K562 (cell line): Measurements from ENCODE around the gene FRMD4A.

ENCODE experiments used
- CREB1 ChIP-seq, 2 experiments: sonication (generic) in 1 of 2; formaldehyde crosslinking in 1 of 2; IDR thresholded peaks; 2 replicates each; pipeline versions ENCODE4 v1.6.1 to v1.8.0; 2012 to 2022; ENCODE audit warnings: inconsistent platforms in 1 of 2, mild to moderate bottlenecking in 1 of 2, missing genetic modification reagents in 1 of 2, moderate library complexity in 1 of 2
- CTCF ChIP-seq, 3 experiments: IDR thresholded peaks in 2 of 3; conservative IDR thresholded peaks in 1 of 3; 2 replicates each; pipeline ENCODE4 v1.5.1; 2011 to 2012; ENCODE audit warnings: low read length in 3 of 3, mild to moderate bottlenecking in 3 of 3, control low read depth in 2 of 3, improper control_type of control experiment in 1 of 3, inconsistent platforms in 1 of 3, low read depth in 1 of 3, mixed read lengths in 1 of 3, moderate library complexity in 1 of 3; ENCODE audit not compliant: insufficient read depth in 2 of 3
- SRSF1 ChIP-seq: fragments of 200-400 bp; formaldehyde crosslinking; IDR thresholded peaks from 2 replicates; pipeline ENCODE4 v1.6.1; 2017; ENCODE audit warnings: mild to moderate bottlenecking, low read depth, low read length, moderate library complexity
- ZFPM2 ChIP-seq: fragments of 250-450 bp; sonication (Bioruptor Pico); IDR thresholded peaks from 2 replicates; pipeline ENCODE4 v1.5.1; 2022; ENCODE audit warnings: mild to moderate bottlenecking
- ZSCAN32 ChIP-seq: fragments of 450-650 bp; formaldehyde crosslinking; IDR thresholded peaks from 2 replicates; pipeline ENCODE4 v1.4.0; 2020; ENCODE audit warnings: mild to moderate bottlenecking, moderate library complexity

GRCh38 chr10:13845897-13846296 lies 484.8 kb downstream of the FRMD4A start:
- TF ChIP-seq SRSF1 (no peak), ZFPM2 (CRISPR knock-in tag) (no peak), CTCF (IDR thresholded peaks at IDR 0.05 in 2 of 3, conservative IDR thresholded peaks at IDR 0.05 in 1 of 3; ENCODE audit: insufficient read depth in 2 of 3, low read depth in 1 of 3, low read length in 3 of 3) (no peak), ZSCAN32 (no peak), CREB1 (IDR thresholded peaks at IDR 0.05) (no peak), CREB1 (CRISPR knock-in tag; IDR thresholded peaks at IDR 0.05) (no peak)
